Endodermal cell (in vitro differentiated cells): ENCODE results near the gene GTF2IRD1. TPM values are rescaled to one million over a fixed set of nuclear protein-coding genes. Genes with fewer than 3 reads are reported as not detected.

Experiments
- DNase-seq: peaks from one replicate; pipeline ENCODE4 v3.0.0-alpha.2; 2017
- H3K27ac ChIP-seq: 2 replicates; pipeline ENCODE4 v1.5.1; 2013; ENCODE audit warnings: mild to moderate bottlenecking, low read depth, low read length, moderate library complexity
- H3K27me3 ChIP-seq: 2 replicates; pipeline ENCODE4 v1.6.1; 2013; ENCODE audit warnings: mild to moderate bottlenecking, low read length, moderate library complexity; ENCODE audit not compliant: insufficient read depth, control insufficient read depth, poor library complexity, severe bottlenecking
- H3K36me3 ChIP-seq: 2 replicates; pipeline ENCODE4 v1.7.0; 2013; ENCODE audit warnings: mild to moderate bottlenecking, low read length, moderate library complexity; ENCODE audit not compliant: control insufficient read depth, insufficient read depth
- H3K4me1 ChIP-seq: one replicate; pipeline ENCODE4 v1.7.0; 2013; ENCODE audit warnings: low read length; ENCODE audit not compliant: control insufficient read depth, insufficient read depth
- H3K4me3 ChIP-seq: 2 replicates; pipeline ENCODE4 v1.5.1; 2013; ENCODE audit warnings: mild to moderate bottlenecking, low read length, moderate library complexity
- H3K9ac ChIP-seq: 2 replicates; pipeline ENCODE4 v1.6.1; 2013; ENCODE audit warnings: mild to moderate bottlenecking, low read length, moderate library complexity; ENCODE audit not compliant: poor library complexity, severe bottlenecking; ENCODE audit errors: extremely low read depth
- H3K9me3 ChIP-seq: 2 replicates; pipeline ENCODE4 v1.6.1; 2013; ENCODE audit warnings: mild to moderate bottlenecking, low read length, moderate library complexity; ENCODE audit not compliant: control insufficient read depth
- H3K27ac Mint-ChIP-seq: 2 replicates; pipeline ENCODE4 v1.8.0; 2020; ENCODE audit warnings: mixed read lengths
- H3K27me3 Mint-ChIP-seq: 2 replicates; pipeline ENCODE4 v1.8.0; 2021; ENCODE audit warnings: mild to moderate bottlenecking, mixed read lengths; ENCODE audit not compliant: insufficient read depth
- H3K36me3 Mint-ChIP-seq: 2 replicates; pipeline ENCODE4 v1.8.0; 2020; ENCODE audit warnings: low read depth, mixed read lengths
- H3K4me1 Mint-ChIP-seq: 2 replicates; pipeline ENCODE4 v1.8.0; 2020; ENCODE audit warnings: mixed read lengths
- H3K4me3 Mint-ChIP-seq: 2 replicates; pipeline ENCODE4 v1.8.0; 2020; ENCODE audit warnings: mild to moderate bottlenecking, moderate library complexity, mixed read lengths
- H3K9me3 Mint-ChIP-seq: 2 replicates; pipeline ENCODE4 v1.8.0; 2020; ENCODE audit warnings: mild to moderate bottlenecking, mixed read lengths
- WGBS, 2 experiments: methylation state at CpG; one replicate each; pipeline versions ENCODE4 v1.1.5 to v1.1.7; 2013; ENCODE audit warnings: missing lambda C conversion rate in 2 of 2, mixed read lengths in 1 of 2; ENCODE audit not compliant: insufficient coverage in 1 of 2, insufficient read length in 1 of 2; 5-methylcytosine and 5-hydroxymethylcytosine counted together
- total RNA-seq, 2 donors: library from RNA; stranded (reverse); fragmentation: NEBNext Ultra II Directional in 1 of 2; extraction: Animal tissue kit (Norgen Biotek cat#: 25700) in 1 of 2; gene quantifications; 2 replicates in 1 of 2; 3 replicates in 1 of 2; pipeline ENCODE4 v1.2.1, GENCODE V29; 2021
- TF ChIP-seq, protein P1 (sequence below): fragments of 200-600 bp; sonication (generic); conservative IDR thresholded peaks from 2 replicates; pipeline ENCODE4 v1.5.0; 2021; ENCODE audit warnings: antibody characterized with exemption, mild to moderate bottlenecking

GTF2IRD1 gene
- total RNA-seq, 2 donors from 2014 or later, result 54.8 to 84.4 TPM

DNA sequence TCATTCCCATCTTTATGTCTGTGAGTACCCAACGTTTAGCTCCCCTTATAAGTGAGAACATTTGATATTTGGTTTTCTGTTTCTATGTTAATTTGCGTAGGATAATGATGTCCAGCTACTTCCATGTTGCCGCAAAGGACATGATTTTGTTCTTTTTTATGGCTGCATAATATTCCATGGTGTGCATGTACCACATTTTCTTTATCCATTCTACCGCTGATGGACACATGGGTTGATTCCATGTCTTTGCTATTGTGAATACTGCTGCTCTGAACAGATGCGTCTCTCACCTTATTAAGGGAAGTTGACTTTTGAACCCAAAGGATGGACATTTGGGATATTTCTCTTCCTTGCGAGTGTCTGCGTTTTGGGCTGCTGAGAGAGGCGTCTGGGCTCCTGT lies 50.2 kb downstream of the GTF2IRD1 start:
- Mint-ChIP-seq H3K4me3 (no peak overlapping the region), H3K27ac (no peak overlapping the region), H3K36me3 (peaks cover 33% of the 10 kb centered on the region), H3K9me3 (no peaks in the 10 kb centered on the region), H3K27me3 (no peaks in the 10 kb centered on the region), H3K4me1 (no peaks in the 10 kb centered on the region)
- no peak for DNase-seq
- Histone ChIP-seq H3K4me3 (no peak overlapping the region), H3K9me3 (no peaks in the 10 kb centered on the region), H3K9ac (no peak overlapping the region), H3K36me3 (peaks cover 35% of the 10 kb centered on the region), H3K27me3 (no peaks in the 10 kb centered on the region), H3K27ac (no peak overlapping the region), H3K4me1 (no peaks in the 10 kb centered on the region)
- WGBS, 2 experiments, result 91 to 99% methylated on average over 5 to 8 of the region's 8 CpGs
- TF ChIP-seq, protein P1, sequence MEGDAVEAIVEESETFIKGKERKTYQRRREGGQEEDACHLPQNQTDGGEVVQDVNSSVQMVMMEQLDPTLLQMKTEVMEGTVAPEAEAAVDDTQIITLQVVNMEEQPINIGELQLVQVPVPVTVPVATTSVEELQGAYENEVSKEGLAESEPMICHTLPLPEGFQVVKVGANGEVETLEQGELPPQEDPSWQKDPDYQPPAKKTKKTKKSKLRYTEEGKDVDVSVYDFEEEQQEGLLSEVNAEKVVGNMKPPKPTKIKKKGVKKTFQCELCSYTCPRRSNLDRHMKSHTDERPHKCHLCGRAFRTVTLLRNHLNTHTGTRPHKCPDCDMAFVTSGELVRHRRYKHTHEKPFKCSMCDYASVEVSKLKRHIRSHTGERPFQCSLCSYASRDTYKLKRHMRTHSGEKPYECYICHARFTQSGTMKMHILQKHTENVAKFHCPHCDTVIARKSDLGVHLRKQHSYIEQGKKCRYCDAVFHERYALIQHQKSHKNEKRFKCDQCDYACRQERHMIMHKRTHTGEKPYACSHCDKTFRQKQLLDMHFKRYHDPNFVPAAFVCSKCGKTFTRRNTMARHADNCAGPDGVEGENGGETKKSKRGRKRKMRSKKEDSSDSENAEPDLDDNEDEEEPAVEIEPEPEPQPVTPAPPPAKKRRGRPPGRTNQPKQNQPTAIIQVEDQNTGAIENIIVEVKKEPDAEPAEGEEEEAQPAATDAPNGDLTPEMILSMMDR, result no peak

DNA sequence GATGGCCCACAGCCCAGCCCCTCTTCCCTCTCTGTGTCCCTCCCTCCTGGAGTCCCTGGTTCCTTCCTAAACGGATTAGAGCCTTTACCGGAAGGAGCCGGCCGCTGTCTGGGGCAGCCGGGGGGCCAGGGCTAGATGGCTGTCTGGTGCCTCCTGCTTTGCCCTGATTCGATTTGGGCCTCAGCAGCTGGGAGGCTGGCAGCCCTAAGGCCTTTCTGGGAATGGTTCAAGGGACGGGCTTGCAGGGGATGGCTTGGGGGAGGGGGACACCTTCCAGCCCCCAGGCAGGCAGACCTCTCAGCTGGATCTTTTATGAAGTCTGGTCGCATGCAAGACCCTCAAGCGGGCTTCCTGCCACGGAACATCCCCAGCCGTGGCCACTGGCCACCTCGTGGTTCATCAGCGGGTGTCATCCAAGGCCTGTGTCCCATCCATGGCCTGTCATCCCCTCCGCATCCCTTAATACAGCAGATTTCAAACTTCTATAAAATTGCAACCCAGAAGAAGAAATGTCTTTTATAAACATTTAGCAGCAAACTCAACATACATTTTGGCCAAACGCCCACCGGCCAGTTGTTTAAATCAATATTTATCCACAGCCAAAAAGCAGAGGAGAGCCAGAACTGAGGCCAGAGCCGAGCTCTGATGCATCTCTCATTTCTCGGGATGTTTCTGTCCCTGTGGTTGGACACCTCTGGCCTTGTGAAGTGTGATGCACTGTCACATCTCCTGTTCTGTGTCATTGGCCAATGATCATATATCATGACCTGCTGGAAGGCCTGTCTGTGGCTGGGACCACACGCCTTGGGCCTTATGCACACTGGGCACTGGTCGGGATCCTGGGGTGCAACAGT lies 52.0 kb downstream of the GTF2IRD1 start:
- Histone ChIP-seq H3K27me3 (no peaks in the 10 kb centered on the region), H3K27ac (peak overlapping the region; percentile 72), H3K9me3 (no peaks in the 10 kb centered on the region), H3K4me3 (no peak overlapping the region), H3K9ac (no peak overlapping the region), H3K4me1 (no peaks in the 10 kb centered on the region), H3K36me3 (peaks cover 39% of the 10 kb centered on the region)
- no peaks in the 10 kb centered on the region for H3K9me3 Mint-ChIP-seq
- H3K4me3 Mint-ChIP-seq, result no peak overlapping the region
- peak overlapping the region; percentile 68 for H3K27ac Mint-ChIP-seq
- peaks cover 27% of the 10 kb centered on the region for H3K36me3 Mint-ChIP-seq
- H3K27me3 Mint-ChIP-seq, result no peaks in the 10 kb centered on the region
- DNase-seq, result no peak
- TF ChIP-seq, protein P1, result no peak
- no peaks in the 10 kb centered on the region for H3K4me1 Mint-ChIP-seq
- WGBS, 2 experiments, result 93 to 94% methylated on average over 14 to 20 of the region's 20 CpGs

DNA sequence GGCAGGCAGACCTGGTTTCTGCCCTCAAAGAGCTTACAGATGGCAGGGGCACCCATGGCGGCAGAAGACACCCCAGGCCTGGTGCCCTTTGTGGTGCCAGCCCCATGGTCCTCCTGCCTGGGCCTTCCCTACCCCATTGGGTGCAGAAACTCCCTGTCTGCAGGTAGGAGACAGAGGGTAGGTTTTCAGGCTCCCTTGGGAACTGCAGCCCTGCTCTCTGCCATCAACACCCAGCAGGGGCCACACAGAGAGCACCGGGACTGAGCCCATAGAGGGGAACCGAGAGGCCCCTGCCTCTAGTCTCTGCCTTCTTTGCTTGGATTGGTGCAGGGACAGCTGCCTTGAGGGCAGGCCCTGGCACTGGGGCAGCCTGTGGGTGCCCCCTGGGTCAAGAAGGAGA lies 52.6 kb downstream of the GTF2IRD1 start:
- H3K36me3 Mint-ChIP-seq, result peaks cover 29% of the 10 kb centered on the region
- no peaks in the 10 kb centered on the region for H3K4me1 ChIP-seq
- H3K4me3 ChIP-seq, result no peak overlapping the region
- no peaks in the 10 kb centered on the region for H3K27me3 Mint-ChIP-seq
- 91 to 100% methylated on average over 1 to 3 of the region's 3 CpGs for WGBS, 2 experiments
- H3K36me3 ChIP-seq, result peaks cover 45% of the 10 kb centered on the region
- TF ChIP-seq, protein P1, result no peak
- H3K4me1 Mint-ChIP-seq, result no peaks in the 10 kb centered on the region
- no peak overlapping the region for H3K9ac ChIP-seq
- DNase-seq, result no peak
- H3K27me3 ChIP-seq, result no peaks in the 10 kb centered on the region
- no peak overlapping the region for H3K27ac Mint-ChIP-seq
- H3K27ac ChIP-seq, result no peak overlapping the region
- H3K4me3 Mint-ChIP-seq, result no peak overlapping the region
- no peaks in the 10 kb centered on the region for H3K9me3 Mint-ChIP-seq
- no peaks in the 10 kb centered on the region for H3K9me3 ChIP-seq
